Measurements from ENCODE around the gene ANTXR1.

DNA sequence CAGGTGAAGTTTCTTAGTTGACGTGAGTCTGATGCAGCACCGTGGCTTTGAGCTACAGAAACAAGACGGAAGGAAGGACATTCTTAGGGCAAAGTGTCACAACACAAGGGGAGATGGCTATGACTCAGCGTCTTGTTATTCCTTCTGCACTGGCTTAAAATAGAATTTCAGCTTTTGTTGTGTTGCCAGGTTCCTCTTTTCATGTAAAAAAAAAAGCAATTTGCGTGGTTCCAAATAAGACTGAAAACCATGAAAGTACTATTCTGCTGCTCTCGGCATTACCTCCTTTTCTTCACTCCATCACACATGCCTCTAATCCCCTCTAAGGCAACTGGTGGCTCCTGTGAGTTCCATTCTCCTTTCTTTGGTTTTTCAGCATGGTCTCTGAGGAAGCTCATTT lies 150.1 kb downstream of the ANTXR1 start:
- no peak for TF ChIP-seq EZH2 (IDR thresholded peaks at IDR 0.05; ENCODE audit: borderline replicate concordance, low read depth, low read length, severe bottlenecking)
- TF ChIP-seq, protein P1, sequence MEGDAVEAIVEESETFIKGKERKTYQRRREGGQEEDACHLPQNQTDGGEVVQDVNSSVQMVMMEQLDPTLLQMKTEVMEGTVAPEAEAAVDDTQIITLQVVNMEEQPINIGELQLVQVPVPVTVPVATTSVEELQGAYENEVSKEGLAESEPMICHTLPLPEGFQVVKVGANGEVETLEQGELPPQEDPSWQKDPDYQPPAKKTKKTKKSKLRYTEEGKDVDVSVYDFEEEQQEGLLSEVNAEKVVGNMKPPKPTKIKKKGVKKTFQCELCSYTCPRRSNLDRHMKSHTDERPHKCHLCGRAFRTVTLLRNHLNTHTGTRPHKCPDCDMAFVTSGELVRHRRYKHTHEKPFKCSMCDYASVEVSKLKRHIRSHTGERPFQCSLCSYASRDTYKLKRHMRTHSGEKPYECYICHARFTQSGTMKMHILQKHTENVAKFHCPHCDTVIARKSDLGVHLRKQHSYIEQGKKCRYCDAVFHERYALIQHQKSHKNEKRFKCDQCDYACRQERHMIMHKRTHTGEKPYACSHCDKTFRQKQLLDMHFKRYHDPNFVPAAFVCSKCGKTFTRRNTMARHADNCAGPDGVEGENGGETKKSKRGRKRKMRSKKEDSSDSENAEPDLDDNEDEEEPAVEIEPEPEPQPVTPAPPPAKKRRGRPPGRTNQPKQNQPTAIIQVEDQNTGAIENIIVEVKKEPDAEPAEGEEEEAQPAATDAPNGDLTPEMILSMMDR (IDR thresholded peaks at IDR 0.05; ENCODE audit: borderline replicate concordance, extremely low read depth, low read length, poor library complexity, severe bottlenecking): no peak

All from DND-41 (cell line).